Germinal center (tissue), 1 donor: ENCODE data around the gene MALRD1.

Source experiments
- DNase-seq: peaks from one replicate; pipeline ENCODE4 v3.0.0; 2012; ENCODE audit warnings: mixed read lengths, low spot score

MALRD1 gene

DNA sequence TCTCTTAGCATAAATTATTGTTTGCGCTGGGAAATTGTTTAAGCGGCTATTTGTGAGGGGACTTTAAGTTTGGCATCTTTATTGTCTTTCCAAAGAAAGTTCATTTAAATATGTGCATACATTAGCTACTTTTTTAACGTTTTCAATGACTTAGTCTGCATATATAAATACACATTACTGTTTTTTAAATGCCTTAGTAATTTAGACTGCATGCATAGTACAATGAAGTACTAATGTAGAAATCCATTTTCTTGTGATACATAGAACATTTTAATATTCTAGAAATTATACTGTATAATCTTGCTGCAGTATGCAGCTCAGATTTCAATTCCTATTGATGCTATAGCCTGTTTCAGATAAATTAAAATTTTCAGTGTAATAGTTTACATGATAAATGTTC lies 325.4 kb downstream of the MALRD1 start:
- no peak for DNase-seq

DNA sequence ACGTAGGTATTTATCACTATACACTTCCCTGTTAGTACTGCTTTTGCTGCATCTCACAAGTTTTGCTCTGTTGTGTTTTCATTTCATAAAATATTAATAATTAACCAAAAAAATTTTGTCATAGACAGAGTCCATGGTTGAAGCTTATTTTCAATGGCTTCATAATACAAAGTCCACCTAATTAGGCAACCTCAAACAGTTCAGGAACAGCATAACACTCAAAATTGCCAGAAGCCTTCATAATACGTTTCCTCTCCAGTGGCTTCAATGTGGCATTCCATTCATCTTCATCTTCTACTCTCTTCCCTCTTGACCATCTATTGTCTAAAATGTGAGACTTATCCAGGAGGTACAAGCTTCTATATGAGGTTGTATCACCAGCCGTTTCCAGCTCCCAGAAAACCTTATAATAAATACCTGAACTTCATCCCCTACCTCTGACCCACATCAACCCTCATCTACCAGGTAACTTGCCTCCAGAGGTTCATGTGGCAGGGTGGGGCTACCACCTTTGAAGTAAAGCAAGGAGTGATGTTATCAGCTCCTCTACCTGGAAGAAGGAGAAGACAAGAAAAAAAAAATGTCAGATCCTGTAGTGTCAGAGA lies 337.3 kb downstream of the MALRD1 start:
- DNase-seq, result no peak

DNA sequence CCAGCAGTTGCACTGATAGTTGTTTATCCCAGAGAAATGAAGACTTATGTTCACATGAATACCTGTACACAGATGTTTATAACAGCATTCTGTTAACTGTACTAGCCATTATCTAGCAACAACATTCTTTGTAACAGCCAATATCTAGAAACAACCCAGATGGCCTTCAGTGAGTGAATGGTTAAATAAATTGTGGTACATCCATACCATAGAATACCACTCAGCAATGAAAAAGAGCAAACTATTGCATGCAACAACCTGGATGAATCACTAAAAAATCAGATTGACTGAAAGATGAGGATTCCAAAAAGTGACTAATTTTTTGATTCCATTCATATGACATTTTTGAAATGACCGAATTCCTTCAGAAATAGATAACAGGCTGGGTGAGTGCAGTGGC lies 360.3 kb downstream of the MALRD1 start:
- DNase-seq, result no peak

DNA sequence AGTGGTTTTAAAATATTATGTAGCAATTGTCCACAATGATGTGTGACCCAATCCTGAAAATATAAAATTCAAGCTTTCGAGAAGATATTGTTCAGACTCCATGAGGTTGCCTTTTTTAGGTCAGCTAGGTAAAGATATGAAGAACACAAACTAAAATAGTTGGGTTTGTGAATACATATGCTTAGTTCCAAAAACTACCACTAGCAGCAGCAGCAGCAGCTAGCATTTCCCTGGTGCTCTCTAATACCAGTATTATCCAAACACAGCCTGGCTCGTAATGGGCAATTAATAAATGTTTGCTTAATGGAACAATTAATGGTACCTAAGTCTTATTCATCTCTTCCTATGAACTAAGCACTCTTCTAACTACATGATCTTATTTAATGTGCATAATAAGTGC lies 362.5 kb downstream of the MALRD1 start:
- no peak for DNase-seq

DNA sequence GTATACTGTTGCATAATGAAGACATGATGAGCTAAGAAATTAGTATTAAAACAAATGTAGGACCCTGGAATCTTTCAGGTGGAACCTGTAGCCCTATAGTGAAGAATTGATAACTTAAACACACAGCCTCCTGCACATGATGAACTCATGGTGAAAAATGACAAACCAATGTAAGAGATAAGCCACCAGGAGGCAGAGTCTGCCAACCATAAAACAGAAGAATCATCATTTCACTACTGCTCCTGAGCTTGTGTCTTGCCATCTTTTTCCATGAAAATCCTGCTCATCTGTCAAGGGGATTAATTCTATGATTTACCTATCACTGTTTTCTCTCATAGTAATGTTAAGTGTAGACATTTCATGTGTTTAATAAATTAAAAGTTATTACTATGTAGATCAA lies 363.9 kb downstream of the MALRD1 start:
- DNase-seq, result no peak

- DNase-seq, result no peak
Measured at GRCh38 chr10:19416164-19416563, 367.6 kb downstream of the MALRD1 start.

GRCh38 chr10:19417740-19418139 lies 369.1 kb downstream of the MALRD1 start:
- DNase-seq, result no peak

GRCh38 chr10:19421674-19422073 lies 373.1 kb downstream of the MALRD1 start:
- no peak for DNase-seq

- DNase-seq, result no peak
Measured at GRCh38 chr10:19426034-19426433, 377.4 kb downstream of the MALRD1 start.

DNA sequence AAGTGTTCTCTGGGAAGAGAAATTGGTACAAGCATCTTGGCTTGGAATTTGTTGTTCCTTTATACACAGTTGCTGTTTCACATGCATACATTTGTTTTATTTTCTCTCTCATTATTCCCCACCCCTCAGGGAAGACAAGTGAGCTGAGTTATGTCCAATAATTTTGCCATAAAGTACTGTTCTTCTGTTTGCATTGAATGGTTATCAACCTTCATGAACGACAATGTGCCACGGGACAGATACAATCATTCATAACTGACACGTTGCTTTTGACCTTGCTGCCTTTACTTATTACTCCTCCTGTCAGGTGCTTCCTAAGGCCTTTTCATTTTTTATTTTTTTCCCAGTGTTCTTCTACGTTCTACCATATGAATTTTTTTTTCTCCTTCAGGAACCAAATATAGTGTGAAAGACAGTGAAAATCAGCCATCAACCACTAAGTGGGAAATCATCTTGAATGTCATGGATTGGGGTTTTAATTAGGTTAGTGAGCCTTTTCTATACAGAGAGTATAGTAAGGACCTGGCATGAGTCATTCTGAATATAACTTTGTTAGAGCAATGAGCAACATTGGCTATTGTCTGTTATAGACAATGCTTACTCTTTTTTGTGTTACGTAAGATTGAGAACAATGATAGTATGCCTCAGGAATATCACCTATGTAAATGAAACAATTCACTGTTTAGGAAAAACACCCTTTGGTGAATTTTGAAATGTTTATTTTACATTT lies 383.2 kb downstream of the MALRD1 start:
- DNase-seq, result no peak

DNA sequence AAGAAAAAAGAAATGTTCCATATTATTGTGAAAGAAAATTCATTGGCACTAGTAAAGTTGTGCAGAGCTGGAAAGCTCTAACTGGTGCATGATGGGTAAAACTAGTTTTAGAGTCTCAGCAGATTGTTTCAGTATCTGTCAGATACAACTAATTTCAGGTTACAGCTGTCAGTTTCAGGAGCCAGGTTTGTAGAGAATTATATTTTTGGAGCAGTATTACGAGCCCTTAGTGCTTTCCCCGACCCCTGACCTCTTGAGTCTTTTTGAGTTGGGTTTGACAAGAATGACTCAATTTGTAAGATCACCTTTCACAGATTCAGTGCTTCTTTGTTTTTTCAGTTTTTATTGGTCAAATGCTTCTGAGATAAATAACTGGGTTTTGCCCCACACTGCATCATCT lies 401.3 kb downstream of the MALRD1 start:
- DNase-seq, result no peak

- no peak for DNase-seq
Measured at GRCh38 chr10:19451356-19451755, 402.8 kb downstream of the MALRD1 start.

DNA sequence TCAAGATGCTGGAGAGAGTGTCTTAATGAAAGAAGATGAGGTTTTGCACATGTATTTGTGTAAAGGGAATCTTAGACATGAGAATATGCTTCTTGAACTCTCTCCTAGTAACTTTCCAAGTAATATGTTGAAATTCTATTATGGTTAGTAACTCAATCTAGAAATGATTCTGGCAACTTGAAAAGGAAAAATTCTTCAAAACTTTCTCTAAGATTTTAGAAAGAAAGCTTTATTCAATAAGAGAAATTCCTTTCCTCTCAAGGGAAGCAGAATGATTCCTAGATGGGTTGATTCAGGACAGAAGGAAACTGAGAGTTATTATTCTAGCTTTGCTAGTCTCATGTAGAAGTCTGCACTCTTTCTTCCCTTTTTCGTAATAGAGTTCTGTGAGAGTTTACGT lies 403.3 kb downstream of the MALRD1 start:
- DNase-seq, result no peak

DNA sequence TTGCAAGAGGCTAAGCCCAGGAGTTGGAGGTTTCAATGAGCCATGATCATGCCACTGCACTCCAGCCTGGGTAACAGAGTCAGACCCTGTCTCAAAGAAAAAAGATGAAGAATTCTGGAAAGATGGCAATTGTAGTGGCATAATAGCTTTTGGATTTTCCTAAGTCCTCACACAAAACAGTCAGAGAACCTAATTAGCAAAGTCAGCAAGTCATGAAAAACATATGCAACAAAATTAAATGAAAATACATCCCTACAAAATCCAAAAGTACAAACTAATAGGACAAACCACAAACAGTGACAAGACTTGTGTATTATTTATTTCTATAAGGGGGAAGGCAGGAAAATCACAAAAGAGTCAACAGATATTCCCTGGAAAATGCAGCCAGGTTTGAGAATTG lies 405.4 kb downstream of the MALRD1 start:
- DNase-seq, result no peak

DNA sequence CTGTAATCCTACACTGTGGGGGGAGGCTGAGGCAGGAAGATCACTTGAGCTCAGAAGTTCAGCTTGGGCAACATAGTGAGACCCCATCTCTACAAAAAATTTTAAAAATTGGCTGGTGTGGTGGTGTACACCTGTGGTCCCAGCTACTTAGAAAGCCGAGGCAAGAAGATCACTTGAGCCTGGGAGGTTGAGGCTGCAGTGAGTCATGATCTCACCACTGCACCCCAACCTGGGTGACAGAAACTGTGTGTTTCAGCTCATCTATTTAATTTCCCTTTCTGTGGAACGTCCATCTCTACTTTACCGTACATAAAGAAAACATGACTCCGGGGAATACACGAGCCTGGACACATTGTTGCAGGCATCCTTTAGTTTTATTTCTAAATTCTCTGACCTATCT lies 413.0 kb downstream of the MALRD1 start:
- DNase-seq, result no peak

- no peak for DNase-seq
Measured at GRCh38 chr10:19466709-19467108, 418.1 kb downstream of the MALRD1 start.

DNA sequence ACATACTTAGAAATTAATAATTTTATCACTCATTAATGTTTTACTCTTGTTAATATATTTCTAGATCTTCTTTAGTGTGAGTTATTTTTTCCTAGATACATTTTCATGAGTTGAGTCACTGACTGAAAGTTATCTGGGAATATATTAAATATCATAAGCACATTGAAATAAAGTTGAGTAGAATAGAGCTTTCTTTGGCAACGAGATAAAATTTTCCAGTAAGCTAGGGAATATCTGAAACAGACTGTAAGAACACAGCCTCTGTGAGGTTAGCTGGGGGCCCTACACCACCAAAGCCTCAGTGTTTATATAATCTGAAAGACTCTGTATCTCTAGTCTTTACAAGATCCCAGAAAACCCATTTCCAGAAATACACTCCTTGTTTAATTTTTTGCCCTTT lies 419.8 kb downstream of the MALRD1 start:
- no peak for DNase-seq

DNA sequence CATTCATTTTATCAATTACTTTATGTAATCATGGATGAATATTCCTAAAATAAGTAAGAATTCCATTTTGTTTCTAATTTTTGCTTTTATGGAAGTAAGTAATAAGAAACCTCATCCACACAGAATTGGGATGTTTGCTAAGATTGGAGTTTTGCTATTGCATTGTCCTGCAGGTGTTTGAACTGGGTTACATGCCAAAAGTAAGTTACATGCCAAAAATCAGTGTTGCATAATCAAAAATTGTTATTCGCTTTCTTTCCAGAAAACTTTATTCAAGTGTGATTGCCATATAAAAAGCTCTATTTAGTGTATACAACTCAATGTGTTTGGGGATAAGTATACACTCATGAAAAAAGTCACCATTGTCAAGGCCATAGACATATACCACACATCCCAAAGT lies 420.9 kb downstream of the MALRD1 start:
- DNase-seq, result no peak

GRCh38 chr10:19479854-19480253 lies 431.3 kb downstream of the MALRD1 start:
- no peak for DNase-seq

DNA sequence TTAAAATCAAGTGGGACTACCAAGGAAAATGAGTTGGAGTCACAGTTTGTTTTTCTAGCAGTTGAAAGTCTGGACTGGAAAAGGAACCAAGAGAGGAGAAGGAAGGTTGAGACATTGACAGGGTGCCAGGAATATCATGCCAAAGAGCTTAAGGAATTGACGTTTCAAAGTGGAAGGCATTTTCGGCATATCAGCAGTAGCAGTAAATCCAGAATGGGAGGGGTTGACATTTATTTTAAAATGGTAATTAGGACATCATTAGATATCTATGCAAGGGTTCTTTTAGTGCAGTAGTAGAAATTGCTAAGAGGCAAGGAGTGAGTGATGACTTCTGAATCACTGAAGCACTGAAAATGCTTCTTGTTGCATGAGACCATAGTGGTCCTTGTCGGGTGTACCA lies 431.8 kb downstream of the MALRD1 start:
- no peak for DNase-seq

DNA sequence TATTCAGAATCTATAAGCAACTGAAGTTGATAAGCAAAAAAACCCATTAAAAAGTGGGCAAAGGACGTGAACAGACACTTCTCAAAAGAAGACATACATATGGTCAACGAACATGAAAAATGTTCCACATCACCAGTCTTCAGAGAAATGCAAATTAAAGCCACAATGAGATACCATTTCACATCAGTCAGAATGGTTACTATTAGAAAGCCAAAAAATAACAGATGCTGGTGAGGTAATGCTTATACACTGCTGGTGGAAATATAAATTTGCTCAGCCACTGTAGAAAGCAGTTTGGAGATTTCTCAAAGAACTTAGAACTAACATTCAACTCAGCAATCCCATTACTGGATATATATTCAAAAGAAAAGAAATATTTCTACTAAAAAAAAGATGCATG lies 434.8 kb downstream of the MALRD1 start:
- DNase-seq, result no peak

- no peak for DNase-seq
Measured at GRCh38 chr10:19488592-19489280, 440.1 kb downstream of the MALRD1 start.

DNA sequence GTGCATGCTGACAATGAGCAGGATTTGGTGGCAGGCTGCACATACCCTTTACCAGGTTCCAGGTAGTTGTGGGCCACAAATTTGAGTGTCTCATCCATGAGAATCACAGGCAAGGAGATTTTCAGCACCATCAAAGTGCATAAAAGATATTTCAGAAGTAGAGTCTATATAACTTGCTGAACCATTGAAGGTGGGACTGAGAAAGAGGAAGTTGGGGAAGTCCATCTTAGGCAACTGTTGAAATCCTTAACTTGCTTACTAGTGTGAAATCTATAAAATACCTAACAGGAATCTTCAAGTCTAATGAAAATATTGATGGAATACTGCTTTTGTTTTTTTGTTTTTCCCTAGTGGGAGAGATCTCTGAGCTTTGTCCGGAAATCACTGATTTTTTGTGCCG lies 442.6 kb downstream of the MALRD1 start:
- no peak for DNase-seq

DNA sequence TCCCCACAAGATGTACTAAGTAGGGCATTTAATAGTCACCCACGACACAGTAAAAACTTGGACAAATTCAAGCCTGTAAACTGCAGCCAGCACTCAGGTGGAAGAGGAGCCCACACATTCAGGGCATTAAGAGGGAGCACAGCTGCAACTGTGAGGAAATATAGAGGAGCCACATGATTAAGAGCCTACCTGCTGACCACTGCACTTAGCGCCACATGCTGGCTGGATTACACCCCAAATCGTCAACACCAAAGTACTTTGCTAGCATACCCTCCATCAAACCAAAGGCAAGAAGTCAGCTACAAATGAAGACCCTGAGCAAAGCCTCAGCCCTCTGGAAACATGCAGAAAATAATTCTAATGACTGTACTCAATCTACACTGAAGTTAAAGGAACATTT lies 445.3 kb downstream of the MALRD1 start:
- DNase-seq, result no peak
